T-cell (primary cell): ENCODE measurements around the gene GPER1. TPM values are rescaled to one million over a fixed set of nuclear protein-coding genes. Genes with fewer than 3 reads are reported as not detected.
"Not testable (repeated sequence)": the region's sequence is repeated elsewhere in the genome, so short reads cannot be mapped to it uniquely, and the experiment has no call there.

ENCODE experiments used
- ATAC-seq, 4 experiments: fragments of 200-7000 bp in 3 of 4; fragments of 150-1000 bp in 1 of 4; cut with Tn5 transposase; replicated peaks in 1 of 4; 1 replicate in 3 of 4; 2 replicates in 1 of 4; pipeline ENCODE4 v1.10.0; 2021; ENCODE audit warnings: moderate library complexity in 3 of 4, mild to moderate bottlenecking in 2 of 4, moderate number of reproducible peaks in 1 of 4
- CTCF ChIA-PET, 2 donors: fragments of 300-600 bp; sonication (Branson Sonifier 250); formaldehyde crosslinking; loops; one replicate each; lab custom pipeline; 2022; ENCODE audit warnings: antibody characterized with exemption in 2 of 2; lab: Charles Lee
- POLR2A ChIA-PET, 2 donors: fragments of 300-600 bp; sonication (Branson Sonifier 250); formaldehyde crosslinking; loops; one replicate each; lab custom pipeline; 2022; ENCODE audit warnings: antibody characterized with exemption in 2 of 2; lab: Charles Lee
- DNase-seq, 35 experiments: peaks; one replicate each; pipeline versions ENCODE4 v3.0.0 to v3.0.0-alpha.2; 2013 to 2023
- H3K27ac ChIP-seq: one replicate; pipeline ENCODE4 v1.5.1; 2013; ENCODE audit warnings: low read length
- H3K27me3 ChIP-seq, 2 experiments: replicated peaks in 1 of 2; 1 replicate in 1 of 2; 2 replicates in 1 of 2; pipeline versions ENCODE4 v1.6.1 to v1.7.0; 2013; ENCODE audit warnings: low read length in 1 of 2, mixed read lengths in 1 of 2; ENCODE audit not compliant: control insufficient read depth in 2 of 2, insufficient read depth in 2 of 2; ENCODE audit errors: extremely low read depth in 1 of 2
- H3K36me3 ChIP-seq, 2 donors: 1 replicate in 1 of 2; 2 replicates in 1 of 2; pipeline versions ENCODE4 v1.6.1 to v1.7.0; 2013; ENCODE audit warnings: low read length in 1 of 2; ENCODE audit not compliant: control insufficient read depth in 2 of 2, insufficient read depth in 1 of 2; ENCODE audit errors: extremely low read depth in 1 of 2
- H3K4me1 ChIP-seq, 2 experiments: 1 replicate in 1 of 2; 2 replicates in 1 of 2; pipeline versions ENCODE4 v1.6.1 to v1.7.0; 2013; ENCODE audit warnings: low read length in 2 of 2, mixed read lengths in 1 of 2; ENCODE audit not compliant: insufficient read depth in 2 of 2, control insufficient read depth in 1 of 2; ENCODE audit errors: extremely low read depth in 1 of 2
- H3K4me3 ChIP-seq, 2 donors: 1 replicate in 1 of 2; 2 replicates in 1 of 2; pipeline versions ENCODE4 v1.5.1 to v1.7.0; 2013; ENCODE audit warnings: mild to moderate bottlenecking in 2 of 2, low read length in 1 of 2, moderate library complexity in 1 of 2; ENCODE audit not compliant: control insufficient read depth in 1 of 2; ENCODE audit errors: extremely low read depth in 1 of 2
- H3K9me3 ChIP-seq: 2 replicates; pipeline ENCODE4 v1.7.0; 2013
- H3K27ac Mint-ChIP-seq, 2 donors: one replicate each; pipeline ENCODE4 v1.8.0; 2020 to 2021; ENCODE audit warnings: mild to moderate bottlenecking in 2 of 2, mixed read lengths in 2 of 2
- H3K27me3 Mint-ChIP-seq, 2 donors: one replicate each; pipeline ENCODE4 v1.8.0; 2021 to 2022; ENCODE audit warnings: mixed read lengths in 2 of 2
- H3K36me3 Mint-ChIP-seq: one replicate; pipeline ENCODE4 v1.8.0; 2021; ENCODE audit warnings: mixed read lengths
- H3K4me1 Mint-ChIP-seq, 3 donors: one replicate each; pipeline ENCODE4 v1.8.0; 2020 to 2022; ENCODE audit warnings: mixed read lengths in 3 of 3, mild to moderate bottlenecking in 1 of 3
- H3K4me3 Mint-ChIP-seq, 3 donors: one replicate each; pipeline ENCODE4 v1.8.0; 2020 to 2022; ENCODE audit warnings: mild to moderate bottlenecking in 3 of 3, mixed read lengths in 3 of 3, moderate library complexity in 3 of 3
- H3K9me3 Mint-ChIP-seq, 3 donors: one replicate each; pipeline ENCODE4 v1.8.0; 2020 to 2022; ENCODE audit warnings: mixed read lengths in 3 of 3
- WGBS: methylation state at CpG from one replicate; pipeline ENCODE4 v1.1.5; 2013; ENCODE audit warnings: missing lambda C conversion rate; ENCODE audit not compliant: insufficient coverage; 5-methylcytosine and 5-hydroxymethylcytosine counted together
- total RNA-seq, 35 experiments: library from RNA in 6 of 35; stranded (reverse) in 6 of 35; fragments of 120-200 nt in 1 of 35; gene quantifications; one replicate each; pipeline versions ENCODE4 v1.2.1 to v1.2.4 and lab custom pipeline; 2013 to 2026

The GPER1 gene
- total RNA-seq, 5 donors from 2014 or later (not counting 1 experiment from before 2014, with no cell fraction given) = 0.23 to 0.41 (median 0.26) TPM; not detected in 2

DNA sequence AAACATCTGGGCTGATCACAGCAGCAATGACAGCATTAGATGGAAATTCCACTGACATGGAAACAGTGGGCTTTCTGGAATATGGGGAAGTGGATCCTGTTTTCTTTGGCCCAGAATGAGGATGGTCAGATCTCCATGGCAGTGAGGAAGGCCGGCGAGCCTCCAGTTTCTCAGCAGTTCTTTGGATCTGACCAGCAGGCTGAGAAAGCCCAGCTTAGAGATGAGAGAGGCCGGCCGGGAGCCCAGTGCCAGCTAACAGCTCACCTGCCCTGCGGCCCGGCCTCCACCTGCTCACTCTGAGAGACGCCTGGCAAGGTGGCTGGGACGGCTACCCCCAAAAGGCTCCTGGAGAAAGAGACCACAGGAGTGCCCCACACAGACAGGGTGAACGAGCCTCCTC, 24.2 kb downstream of the GPER1 start:
- no peaks in the 10 kb centered on the region for H3K4me1 Mint-ChIP-seq
- no peak overlapping the region for H3K27ac Mint-ChIP-seq
- H3K36me3 ChIP-seq = no peaks in the 10 kb centered on the region
- H3K27ac ChIP-seq = no peak overlapping the region
- 91% methylated on average over 7 of the region's 9 CpGs for WGBS
- POLR2A ChIA-PET = interaction anchor here in 1 of 2 donors (0.6 kb wide), 1 partner anchor 10 kb away, joined by 3 read pairs; no protein-coding TSS in a partner anchor
- DNase-seq (no peak), ATAC-seq (no peak)
- no peaks in the 10 kb centered on the region for H3K9me3 Mint-ChIP-seq
- no peak overlapping the region for H3K4me3 ChIP-seq
- H3K4me1 ChIP-seq = no peaks in the 10 kb centered on the region
- CTCF ChIA-PET = no interaction called here
- H3K27me3 ChIP-seq = no peaks in the 10 kb centered on the region
- H3K36me3 Mint-ChIP-seq = no peaks in the 10 kb centered on the region
- no peak overlapping the region for H3K4me3 Mint-ChIP-seq
- H3K9me3 ChIP-seq = no peaks in the 10 kb centered on the region
- H3K27me3 Mint-ChIP-seq = no peaks in the 10 kb centered on the region

DNA sequence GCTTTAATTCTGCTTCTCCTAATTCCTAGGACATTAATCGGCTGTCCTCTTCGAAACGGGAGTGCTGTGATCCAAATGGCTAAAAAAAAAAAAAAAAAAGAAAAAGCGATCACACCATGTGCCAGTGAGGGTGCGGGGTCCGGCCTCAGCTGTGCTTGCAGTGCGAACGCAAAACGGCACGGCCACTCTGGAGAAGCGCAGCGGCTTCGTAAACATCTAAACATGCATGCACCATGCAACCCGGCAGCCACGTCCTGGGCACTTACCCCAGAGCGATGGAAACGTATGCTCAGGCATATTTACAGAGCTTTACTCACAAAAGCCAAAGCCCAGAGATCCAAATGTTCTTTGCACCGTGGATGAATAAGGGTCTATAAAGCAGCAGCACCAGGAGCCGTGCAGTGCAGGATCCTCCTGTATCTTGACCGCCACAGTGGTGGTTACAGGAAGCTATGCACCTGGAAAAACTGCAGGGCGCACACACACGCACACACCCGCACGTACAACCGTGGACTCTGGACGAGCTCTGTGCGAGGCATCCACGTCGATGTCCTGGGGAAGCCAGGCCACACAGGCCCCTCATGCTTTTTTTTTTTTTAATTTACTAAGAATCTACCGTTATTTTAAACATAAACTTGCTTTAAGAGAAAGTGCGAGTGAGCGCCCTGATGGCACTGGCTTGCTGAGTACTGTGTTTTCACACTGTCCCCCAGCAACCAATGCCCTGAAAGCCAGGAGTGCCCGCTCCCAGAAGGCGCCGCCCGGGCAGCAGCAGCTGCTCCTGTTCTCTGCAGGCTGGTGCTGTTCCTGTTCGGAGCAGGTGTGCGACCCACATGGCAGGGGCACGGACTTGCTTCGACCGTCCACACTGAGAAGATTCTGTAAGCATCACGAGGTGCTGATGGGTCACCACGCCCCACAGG, 25.0 kb downstream of the GPER1 start:
- H3K9me3 Mint-ChIP-seq = no peaks in the 10 kb centered on the region

DNA sequence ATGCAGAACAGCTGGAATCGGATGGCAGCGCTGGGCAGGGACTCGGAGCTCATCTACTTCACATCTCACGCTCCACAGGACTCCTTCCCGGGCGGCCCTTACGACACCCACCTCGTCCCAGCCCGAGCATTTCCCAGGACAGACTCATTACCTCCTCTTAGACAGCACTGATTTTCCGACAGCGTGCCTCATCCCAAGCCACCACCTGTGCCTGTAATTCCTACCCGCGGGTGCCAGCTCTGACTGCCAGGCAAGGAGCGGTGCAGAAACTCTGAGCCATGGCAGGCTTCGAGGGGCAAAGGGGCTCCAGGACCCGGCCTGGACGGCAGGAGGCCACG, 25.6 kb downstream of the GPER1 start:
- Mint-ChIP-seq H3K9me3 (no peaks in the 10 kb centered on the region), H3K36me3 (no peaks in the 10 kb centered on the region), H3K27ac (no peak overlapping the region), H3K27me3 (no peaks in the 10 kb centered on the region), H3K4me3 (no peak overlapping the region), H3K4me1 (peaks cover 0 to 3% (median 2%) of the 10 kb centered on the region in 3 donors)
- ATAC-seq = no peak
- Histone ChIP-seq H3K27me3 (no peaks in the 10 kb centered on the region), H3K36me3 (no peaks in the 10 kb centered on the region), H3K9me3 (no peaks in the 10 kb centered on the region), H3K4me3 (no peak overlapping the region), H3K4me1 (no peaks in the 10 kb centered on the region), H3K27ac (no peak overlapping the region)
- CTCF ChIA-PET = interaction anchor here in 1 of 2 donors (0.6 kb wide), 1 partner anchor 36 kb away, joined by 3 read pairs; no protein-coding TSS in a partner anchor
- no peak for DNase-seq
- WGBS = 94% methylated on average over 18 of the region's 18 CpGs
- POLR2A ChIA-PET = no interaction called here

More for the DNA sequence above, 25.0 kb downstream of the GPER1 start:
- H3K36me3 Mint-ChIP-seq = no peaks in the 10 kb centered on the region
- no peaks in the 10 kb centered on the region for H3K27me3 ChIP-seq
- H3K27ac Mint-ChIP-seq = no peak overlapping the region
- ChIA-PET POLR2A (interaction anchor here (0.5 to 0.7 kb wide), 3 partner anchors 8 to 95 kb away, joined by 3 to 4 read pairs (median 3); no protein-coding TSS in a partner anchor), CTCF (interaction anchor here in 1 of 2 donors (0.7 kb wide), 1 partner anchor 281 kb away, joined by 3 read pairs; no protein-coding TSS in a partner anchor)
- no peak overlapping the region for H3K4me3 ChIP-seq
- DNase-seq (no peak), ATAC-seq (no peak)
- no peaks in the 10 kb centered on the region for H3K4me1 ChIP-seq
- H3K27me3 Mint-ChIP-seq = no peaks in the 10 kb centered on the region
- no peaks in the 10 kb centered on the region for H3K9me3 ChIP-seq
- H3K4me1 Mint-ChIP-seq = no peaks in the 10 kb centered on the region
- no peak overlapping the region for H3K27ac ChIP-seq
- WGBS = 94% methylated on average over 38 of the region's 43 CpGs
- no peaks in the 10 kb centered on the region for H3K36me3 ChIP-seq
- no peak overlapping the region for H3K4me3 Mint-ChIP-seq

GRCh38 chr7:1114088-1114487, 26.2 kb downstream of the GPER1 start:
- H3K36me3 ChIP-seq = no peaks in the 10 kb centered on the region
- H3K27ac Mint-ChIP-seq = no peak overlapping the region
- no peak for DNase-seq
- no peak overlapping the region for H3K4me3 ChIP-seq
- H3K4me1 ChIP-seq = no peaks in the 10 kb centered on the region
- ChIA-PET CTCF (interaction anchor here in 1 of 2 donors (0.6 kb wide), 1 partner anchor 35 kb away, joined by 3 read pairs; no protein-coding TSS in a partner anchor), POLR2A (interaction anchor here in 1 of 2 donors (0.5 kb wide), 1 partner anchor 12 kb away, joined by 3 read pairs; no protein-coding TSS in a partner anchor)
- no peaks in the 10 kb centered on the region for H3K9me3 ChIP-seq
- no peaks in the 10 kb centered on the region for H3K9me3 Mint-ChIP-seq
- no peak overlapping the region for H3K27ac ChIP-seq
- ATAC-seq = no peak
- no peaks in the 10 kb centered on the region for H3K27me3 Mint-ChIP-seq
- no peaks in the 10 kb centered on the region for H3K36me3 Mint-ChIP-seq
- H3K4me3 Mint-ChIP-seq = no peak overlapping the region
- 93% methylated on average over 13 of the region's 13 CpGs for whole genome bisulfite sequencing
- no peaks in the 10 kb centered on the region for H3K27me3 ChIP-seq
- H3K4me1 Mint-ChIP-seq = peaks cover 4 to 7% (median 5%) of the 10 kb centered on the region in 3 donors

DNA sequence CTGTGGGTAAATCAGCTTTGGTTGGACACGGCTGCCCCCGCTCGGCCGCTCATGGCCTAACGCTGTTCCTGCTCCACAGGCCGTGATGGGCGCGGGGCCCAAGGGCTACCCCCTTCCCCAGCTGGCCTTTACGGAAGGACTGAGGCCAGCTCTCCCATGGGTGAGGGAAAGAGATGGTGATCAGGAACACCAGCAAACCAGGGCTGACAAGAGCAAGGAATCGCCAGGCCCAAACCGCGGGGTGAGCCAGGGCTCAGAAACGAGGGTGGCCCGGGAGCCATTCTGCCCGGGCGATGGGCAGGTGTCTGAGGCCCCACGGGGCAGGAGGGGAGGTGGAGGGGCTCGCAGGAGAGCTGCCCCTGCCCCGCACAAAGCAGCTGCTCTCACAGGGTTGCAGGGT, 26.6 kb downstream of the GPER1 start:
- WGBS = 96% methylated on average over 11 of the region's 19 CpGs
- H3K4me3 Mint-ChIP-seq = no peak overlapping the region
- no peaks in the 10 kb centered on the region for H3K36me3 Mint-ChIP-seq
- POLR2A ChIA-PET = interaction anchor here in 1 of 2 donors (0.5 kb wide), 1 partner anchor 12 kb away, joined by 3 read pairs; no protein-coding TSS in a partner anchor
- no peaks in the 10 kb centered on the region for H3K27me3 ChIP-seq
- H3K27me3 Mint-ChIP-seq = no peaks in the 10 kb centered on the region
- H3K36me3 ChIP-seq = no peaks in the 10 kb centered on the region
- H3K4me3 ChIP-seq = no peak overlapping the region
- peaks cover 8 to 10% (median 9%) of the 10 kb centered on the region in 3 donors for H3K4me1 Mint-ChIP-seq
- peaks cover 0 to 2% of the 10 kb centered on the region in 2 experiments for H3K4me1 ChIP-seq
- H3K27ac ChIP-seq = no peak overlapping the region
- DNase-seq (no peak), ATAC-seq (no peak)
- H3K27ac Mint-ChIP-seq = no peak overlapping the region
- no peaks in the 10 kb centered on the region for H3K9me3 Mint-ChIP-seq
- CTCF ChIA-PET = no interaction called here
- H3K9me3 ChIP-seq = no peaks in the 10 kb centered on the region

- H3K4me1 ChIP-seq, POLR2A ChIA-PET, ATAC-seq, CTCF ChIA-PET, H3K36me3 ChIP-seq, H3K9me3 Mint-ChIP-seq, H3K27ac ChIP-seq, H3K36me3 Mint-ChIP-seq, H3K4me3 Mint-ChIP-seq, H3K4me3 ChIP-seq, H3K27ac Mint-ChIP-seq, H3K27me3 Mint-ChIP-seq, H3K27me3 ChIP-seq, DNase-seq, H3K9me3 ChIP-seq: not testable (repeated sequence)
- WGBS = 95% methylated on average over 38 of the region's 44 CpGs
- H3K4me1 Mint-ChIP-seq = peaks cover 9 to 10% (median 9%) of the 10 kb centered on the region in 3 donors
Measured at GRCh38 chr7:1115171-1116045, 27.5 kb downstream of the GPER1 start.
